Osteocyte (in vitro differentiated cells): ENCODE data around the gene CYP27C1. TPM values are rescaled to one million over a fixed set of nuclear protein-coding genes. Genes with fewer than 3 reads are reported as not detected.
A peak's percentile ranks its signal among the peaks of the same experiment; 100 is the strongest.
"Not testable (repeated sequence)": the region's sequence is repeated elsewhere in the genome, so short reads cannot be mapped to it uniquely, and the experiment has no call there.

Experiments
- DNase-seq: peaks from one replicate; pipeline ENCODE4 v3.0.0; 2021; ENCODE audit warnings: mixed read lengths; ENCODE audit not compliant: unreplicated experiment; ENCODE audit errors: extremely low spot score
- H3K27ac Mint-ChIP-seq: one replicate; pipeline ENCODE4 v1.8.0; 2021; ENCODE audit warnings: mild to moderate bottlenecking, mixed read lengths; ENCODE audit not compliant: unreplicated experiment
- H3K27me3 Mint-ChIP-seq: one replicate; pipeline ENCODE4 v1.8.0; 2021; ENCODE audit warnings: mixed read lengths; ENCODE audit not compliant: unreplicated experiment
- H3K36me3 Mint-ChIP-seq: one replicate; pipeline ENCODE4 v1.8.0; 2021; ENCODE audit warnings: mixed read lengths; ENCODE audit not compliant: unreplicated experiment
- H3K4me1 Mint-ChIP-seq: one replicate; pipeline ENCODE4 v1.8.0; 2021; ENCODE audit warnings: mixed read lengths; ENCODE audit not compliant: unreplicated experiment
- H3K4me3 Mint-ChIP-seq: one replicate; pipeline ENCODE4 v1.8.0; 2021; ENCODE audit warnings: mild to moderate bottlenecking, moderate library complexity, mixed read lengths; ENCODE audit not compliant: unreplicated experiment
- H3K9me3 Mint-ChIP-seq: one replicate; pipeline ENCODE4 v1.8.0; 2021; ENCODE audit warnings: mixed read lengths; ENCODE audit not compliant: unreplicated experiment
- total RNA-seq: library from RNA; stranded (reverse); gene quantifications from 2 replicates; pipeline ENCODE4 v1.2.1, GENCODE V29; 2021
- TF ChIP-seq, protein P1 (sequence below): fragments of 200-600 bp; sonication (generic); IDR thresholded peaks from 2 replicates; pipeline ENCODE4 v1.5.0; 2021; ENCODE audit warnings: antibody characterized with exemption, mild to moderate bottlenecking, moderate library complexity

The CYP27C1 gene
- total RNA-seq, 1 donor from 2014 or later, result 24.9 TPM

DNA sequence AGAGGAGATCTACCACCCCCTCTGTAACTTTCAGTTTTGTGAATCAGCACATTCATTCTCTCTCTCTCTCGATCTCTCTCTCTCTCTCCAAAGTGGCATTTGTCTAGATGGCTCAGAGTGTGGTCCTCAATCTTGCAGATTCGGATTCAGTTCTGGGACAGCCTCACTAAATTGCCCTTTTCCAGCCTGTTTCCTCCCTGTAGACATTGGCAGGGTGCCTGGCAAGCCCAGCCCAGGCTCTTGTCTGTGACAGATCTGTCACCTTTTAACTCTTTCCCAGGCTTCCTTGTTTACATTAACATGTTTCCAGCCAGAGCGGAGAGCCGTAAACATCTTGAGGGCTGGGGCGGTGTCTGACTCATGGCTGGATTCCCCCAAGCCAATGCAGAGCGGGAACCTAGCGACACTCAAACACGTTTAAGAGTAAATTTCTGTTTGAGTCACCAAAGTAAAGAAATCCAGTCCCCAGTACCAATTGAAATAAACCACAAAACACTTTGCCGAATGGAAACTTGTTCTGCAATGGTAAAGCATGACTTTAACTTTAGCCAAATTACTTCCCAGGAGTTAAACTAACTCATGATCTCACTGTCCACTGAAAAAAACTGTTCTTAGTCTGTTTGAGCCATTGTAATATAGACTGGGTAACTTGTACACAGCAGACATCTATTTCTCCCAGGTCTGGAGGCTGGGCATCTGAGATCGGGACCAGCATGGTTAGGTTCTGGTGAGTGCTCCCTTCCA lies 6.6 kb upstream of the CYP27C1 start:
- Mint-ChIP-seq H3K4me1 (peaks cover 44% of the 10 kb centered on the region), H3K27me3 (no peaks in the 10 kb centered on the region), H3K36me3 (no peaks in the 10 kb centered on the region), H3K4me3 (peak overlapping the region; percentile 65), H3K27ac (peak overlapping the region; percentile 90), H3K9me3 (no peaks in the 10 kb centered on the region)
- TF ChIP-seq, protein P1, sequence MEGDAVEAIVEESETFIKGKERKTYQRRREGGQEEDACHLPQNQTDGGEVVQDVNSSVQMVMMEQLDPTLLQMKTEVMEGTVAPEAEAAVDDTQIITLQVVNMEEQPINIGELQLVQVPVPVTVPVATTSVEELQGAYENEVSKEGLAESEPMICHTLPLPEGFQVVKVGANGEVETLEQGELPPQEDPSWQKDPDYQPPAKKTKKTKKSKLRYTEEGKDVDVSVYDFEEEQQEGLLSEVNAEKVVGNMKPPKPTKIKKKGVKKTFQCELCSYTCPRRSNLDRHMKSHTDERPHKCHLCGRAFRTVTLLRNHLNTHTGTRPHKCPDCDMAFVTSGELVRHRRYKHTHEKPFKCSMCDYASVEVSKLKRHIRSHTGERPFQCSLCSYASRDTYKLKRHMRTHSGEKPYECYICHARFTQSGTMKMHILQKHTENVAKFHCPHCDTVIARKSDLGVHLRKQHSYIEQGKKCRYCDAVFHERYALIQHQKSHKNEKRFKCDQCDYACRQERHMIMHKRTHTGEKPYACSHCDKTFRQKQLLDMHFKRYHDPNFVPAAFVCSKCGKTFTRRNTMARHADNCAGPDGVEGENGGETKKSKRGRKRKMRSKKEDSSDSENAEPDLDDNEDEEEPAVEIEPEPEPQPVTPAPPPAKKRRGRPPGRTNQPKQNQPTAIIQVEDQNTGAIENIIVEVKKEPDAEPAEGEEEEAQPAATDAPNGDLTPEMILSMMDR, result no peak
- no peak for DNase-seq

- peak overlapping the region; percentile 65 for H3K4me3 Mint-ChIP-seq
- no peaks in the 10 kb centered on the region for H3K9me3 Mint-ChIP-seq
- H3K4me1 Mint-ChIP-seq, result peaks cover 45% of the 10 kb centered on the region
- TF ChIP-seq, protein P1, result no peak
- H3K36me3 Mint-ChIP-seq, result no peaks in the 10 kb centered on the region
- DNase-seq, result no peak
- no peaks in the 10 kb centered on the region for H3K27me3 Mint-ChIP-seq
- H3K27ac Mint-ChIP-seq, result peak overlapping the region; percentile 90
Measured at GRCh38 chr2:127226132-127226519, 6.0 kb upstream of the CYP27C1 start.

GRCh38 chr2:127225186-127225960 lies 5.3 kb upstream of the CYP27C1 start:
- Mint-ChIP-seq H3K4me1 (peaks cover 52% of the 10 kb centered on the region), H3K27me3 (no peaks in the 10 kb centered on the region), H3K9me3 (no peaks in the 10 kb centered on the region), H3K27ac (peak overlapping the region; percentile 90), H3K36me3 (no peaks in the 10 kb centered on the region), H3K4me3 (peak overlapping the region; percentile 58)
- DNase-seq, result no peak
- TF ChIP-seq, protein P1, result no peak

- not testable (repeated sequence) for H3K9me3 Mint-ChIP-seq, H3K27me3 Mint-ChIP-seq, H3K36me3 Mint-ChIP-seq, H3K4me3 Mint-ChIP-seq, DNase-seq
- H3K27ac Mint-ChIP-seq, result peak overlapping the region; percentile 56
- H3K4me1 Mint-ChIP-seq, result peaks cover 55% of the 10 kb centered on the region
Measured at GRCh38 chr2:127224135-127224534, 4.0 kb upstream of the CYP27C1 start.

GRCh38 chr2:127220768-127221527 lies 849 bp upstream of the CYP27C1 start:
- DNase-seq, result no peak
- Mint-ChIP-seq H3K4me1 (peaks cover 63% of the 10 kb centered on the region), H3K4me3 (peak overlapping the region; percentile 96), H3K27ac (peak overlapping the region; percentile 98), H3K27me3 (no peaks in the 10 kb centered on the region), H3K9me3 (peaks cover 6% of the 10 kb centered on the region), H3K36me3 (peaks cover 2% of the 10 kb centered on the region)
- TF ChIP-seq, protein P1, result no peak
